IPS DF 6.9 (cell line): Measurements from ENCODE around the gene KCNQ1OT1.

Source experiments
- DNase-seq: peaks from one replicate; pipeline ENCODE4 v3.0.0-alpha.2; 2013; ENCODE audit warnings: low read depth, low spot score
- H3K27ac ChIP-seq: one replicate; pipeline ENCODE4 v1.5.1; 2013; ENCODE audit warnings: low read length, control low read depth
- H3K27me3 ChIP-seq: 2 replicates; pipeline ENCODE4 v1.6.1; 2013; ENCODE audit warnings: mild to moderate bottlenecking, low read length; ENCODE audit not compliant: control insufficient read depth, insufficient read depth
- H3K36me3 ChIP-seq: 2 replicates; pipeline ENCODE4 v1.6.1; 2013; ENCODE audit warnings: low read length; ENCODE audit not compliant: control insufficient read depth, insufficient read depth
- H3K4me1 ChIP-seq: 2 replicates; pipeline ENCODE4 v1.6.1; 2013; ENCODE audit warnings: low read length; ENCODE audit not compliant: control insufficient read depth, insufficient read depth
- H3K4me3 ChIP-seq: 2 replicates; pipeline ENCODE4 v1.5.1; 2013; ENCODE audit warnings: mild to moderate bottlenecking, low read length
- H3K9me3 ChIP-seq: 2 replicates; pipeline ENCODE4 v1.6.1; 2013; ENCODE audit warnings: low read length, inconsistent platforms; ENCODE audit not compliant: control insufficient read depth, insufficient read depth
- WGBS: extraction: QIAGEN DNeasy Blood & Tissue Kit; methylation state at CpG from one replicate; pipeline ENCODE4 v1.1.7; 2013; ENCODE audit warnings: mixed read lengths, missing lambda C conversion rate; ENCODE audit not compliant: insufficient read length, insufficient coverage; 5-methylcytosine and 5-hydroxymethylcytosine counted together

KCNQ1OT1 gene

DNA sequence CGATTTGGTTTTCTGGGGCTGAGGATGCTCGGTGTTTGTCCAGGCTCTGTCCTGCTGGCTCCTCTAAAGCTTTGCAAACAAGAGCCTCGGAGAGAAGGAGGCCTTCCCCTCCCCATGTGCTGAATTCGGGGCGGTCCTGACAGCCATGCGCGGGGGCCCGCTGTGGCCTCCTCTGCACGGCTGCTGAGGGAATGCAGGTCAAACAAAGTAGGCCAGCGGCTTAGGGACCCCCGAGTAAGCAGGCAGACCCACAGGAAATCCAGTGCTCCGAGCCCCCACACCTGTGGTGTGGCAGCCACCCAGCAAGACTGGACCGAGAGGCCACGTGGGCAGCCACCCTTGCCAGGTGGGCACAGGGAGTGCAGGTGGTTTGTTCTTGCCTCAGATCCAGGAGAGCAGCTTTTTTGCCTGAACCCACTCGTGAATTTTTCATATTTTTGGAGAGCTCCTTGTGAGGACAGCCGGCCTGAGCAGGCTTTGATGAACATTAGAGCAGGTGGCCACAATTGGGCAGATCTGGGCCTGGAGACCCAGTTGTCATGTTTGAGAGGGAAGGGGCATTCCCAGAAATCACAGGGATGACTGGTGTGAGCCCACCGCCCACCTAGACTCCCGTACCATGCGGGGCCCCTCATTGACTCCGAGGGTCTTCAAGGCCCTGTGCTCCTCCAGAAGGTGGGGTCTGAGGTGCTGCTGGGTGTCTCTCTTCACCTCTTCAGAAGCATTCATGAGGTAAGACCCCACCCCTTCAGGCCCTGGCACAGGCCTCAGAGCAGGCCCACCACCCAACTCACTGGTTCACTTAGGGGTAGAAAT, 43.0 kb upstream of the KCNQ1OT1 start:
- H3K4me3 ChIP-seq, result no peak overlapping the region
- no peaks in the 10 kb centered on the region; the same call in 1 of the 2 replicates for H3K4me1 ChIP-seq
- no peak overlapping the region for H3K27ac ChIP-seq
- H3K27me3 ChIP-seq, result no peaks in the 10 kb centered on the region; the same call in 1 of the 2 replicates
- DNase-seq, result no peak
- no peaks in the 10 kb centered on the region for H3K36me3 ChIP-seq
- WGBS, result no CpG with 5 or more reads among the region's 20 CpGs
- H3K9me3 ChIP-seq, result no peaks in the 10 kb centered on the region

DNA sequence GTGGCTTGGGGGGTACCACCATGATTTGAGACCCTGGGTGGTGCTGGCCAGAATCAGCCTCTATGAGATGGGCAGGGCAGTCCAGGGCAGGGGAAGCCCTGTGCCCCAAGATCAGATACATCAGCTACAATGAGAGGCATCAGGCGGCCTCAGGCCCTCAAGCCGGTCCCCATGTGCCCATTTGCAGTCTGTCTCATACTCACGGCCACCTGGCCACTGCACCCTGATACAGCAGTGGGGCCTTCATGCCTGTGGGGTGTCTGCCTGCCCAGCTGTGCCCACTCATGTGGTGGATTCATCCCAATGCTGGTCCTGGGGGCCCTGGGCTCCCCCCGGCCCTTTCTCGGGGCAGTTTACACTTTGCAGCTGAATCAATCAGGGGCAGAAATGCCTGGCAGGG, 42.4 kb upstream of the KCNQ1OT1 start:
- H3K4me3 ChIP-seq, result no peak overlapping the region

DNA sequence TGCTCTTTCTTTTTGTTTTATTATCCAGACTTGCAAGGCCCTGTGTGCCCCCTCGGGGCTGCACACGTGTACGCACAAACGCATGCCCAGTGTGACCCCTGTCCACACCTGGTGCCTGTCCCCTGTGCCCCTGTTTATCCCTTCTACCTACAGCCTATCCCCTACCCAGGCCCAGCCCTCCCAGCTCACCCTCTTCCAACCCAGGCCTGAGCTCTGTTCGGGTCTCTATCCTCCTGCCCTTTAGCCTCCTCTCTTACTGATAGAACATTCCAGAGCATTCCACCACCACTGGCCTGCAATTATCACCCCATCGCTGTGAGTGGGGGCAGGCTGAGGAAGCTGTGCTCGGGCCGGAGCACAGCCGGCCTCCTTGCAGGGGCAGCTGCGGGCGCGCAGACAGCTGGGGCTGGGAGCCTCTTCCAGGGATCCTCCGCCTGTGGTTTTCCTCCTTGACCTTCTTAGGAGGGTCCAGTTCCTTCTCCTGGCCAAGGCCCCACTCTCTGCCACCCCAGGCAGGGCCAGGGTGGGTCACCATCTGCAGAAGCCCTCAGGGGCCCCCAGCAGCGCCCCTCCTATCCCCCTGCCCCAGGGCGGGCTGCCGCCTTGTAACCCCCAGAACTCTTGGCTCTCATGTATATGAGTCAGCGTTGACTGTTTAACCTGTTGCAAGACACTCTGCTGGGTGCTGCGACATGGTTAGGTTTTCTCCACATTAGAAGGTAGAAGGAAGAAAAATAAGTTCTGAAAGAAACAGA, 41.8 kb upstream of the KCNQ1OT1 start:
- no peak overlapping the region for H3K27ac ChIP-seq
- DNase-seq, result no peak
- WGBS, result no CpG with 5 or more reads among the region's 18 CpGs

More for the DNA sequence above, 42.4 kb upstream of the KCNQ1OT1 start:
- no CpG with 5 or more reads among the region's 5 CpGs for WGBS
- no peak for DNase-seq
- H3K4me1 ChIP-seq, result no peaks in the 10 kb centered on the region; the same call in 1 of the 2 replicates
- H3K27me3 ChIP-seq, result no peaks in the 10 kb centered on the region; the same call in 1 of the 2 replicates
- no peaks in the 10 kb centered on the region for H3K9me3 ChIP-seq
- H3K27ac ChIP-seq, result no peak overlapping the region
- H3K36me3 ChIP-seq, result no peaks in the 10 kb centered on the region

DNA sequence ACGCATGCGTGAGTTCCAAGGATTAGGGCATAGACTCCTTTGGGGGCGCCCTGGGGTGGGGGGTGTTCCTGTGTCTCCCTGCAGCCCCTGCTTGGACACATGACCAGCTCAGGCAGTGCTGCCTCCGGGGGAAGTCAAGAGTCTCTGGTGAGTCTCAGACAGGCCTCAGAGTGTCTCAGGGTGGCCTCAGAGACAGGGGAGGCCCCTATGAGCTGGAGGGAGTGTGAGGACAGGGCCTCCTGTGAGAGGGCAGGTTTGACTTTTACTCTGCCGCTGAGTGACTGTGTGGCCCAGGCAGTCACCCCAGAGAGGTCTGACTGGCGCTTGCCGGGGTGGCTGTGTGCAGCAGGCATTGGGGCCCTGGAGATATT, 41.2 kb upstream of the KCNQ1OT1 start:
- no peak overlapping the region for H3K4me3 ChIP-seq
- no peaks in the 10 kb centered on the region for H3K9me3 ChIP-seq
- no peak for DNase-seq
- H3K27me3 ChIP-seq, result no peaks in the 10 kb centered on the region; the same call in 1 of the 2 replicates
- no CpG with 5 or more reads among the region's 7 CpGs for WGBS
- H3K4me1 ChIP-seq, result no peaks in the 10 kb centered on the region; the same call in 1 of the 2 replicates
- H3K27ac ChIP-seq, result no peak overlapping the region
- no peaks in the 10 kb centered on the region for H3K36me3 ChIP-seq

More for the DNA sequence above, 41.8 kb upstream of the KCNQ1OT1 start:
- Histone ChIP-seq H3K36me3 (no peaks in the 10 kb centered on the region), H3K27me3 (no peaks in the 10 kb centered on the region; the same call in 1 of the 2 replicates), H3K4me3 (no peak overlapping the region), H3K9me3 (no peaks in the 10 kb centered on the region), H3K4me1 (no peaks in the 10 kb centered on the region; the same call in 1 of the 2 replicates)

DNA sequence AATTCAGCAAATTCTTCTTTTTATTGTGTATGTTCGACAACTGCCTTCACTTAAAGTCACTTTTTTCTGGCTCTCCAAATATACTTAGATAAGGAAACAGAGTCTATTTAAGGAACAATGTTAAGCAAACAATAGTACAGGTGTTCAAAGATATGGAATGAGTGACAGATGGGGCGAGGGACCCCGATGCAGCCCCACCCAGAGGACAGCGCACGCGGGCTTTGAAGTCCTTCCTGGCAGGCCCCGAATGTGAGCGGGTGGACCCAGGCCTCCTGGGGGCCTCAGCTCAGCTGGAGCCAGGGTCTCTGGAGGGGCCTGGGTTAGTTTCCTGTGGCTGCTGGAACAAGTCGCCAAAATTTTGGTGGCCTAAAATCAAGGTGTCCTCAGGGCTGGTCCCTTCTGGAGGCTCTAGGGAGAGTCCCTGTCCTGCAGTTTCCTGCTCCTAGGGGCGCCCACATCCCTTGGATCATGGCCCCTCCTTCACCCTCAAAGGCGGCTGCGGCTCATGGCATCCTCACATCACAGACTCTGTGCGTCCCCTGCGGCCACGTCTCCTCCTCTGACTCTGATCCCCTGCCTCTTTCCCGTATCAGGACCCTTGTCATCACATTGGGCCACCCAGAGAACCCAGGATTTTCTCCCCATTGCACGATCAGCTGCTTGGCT, 40.6 kb upstream of the KCNQ1OT1 start:
- DNase-seq, result no peak
- H3K27ac ChIP-seq, result no peak overlapping the region
- no peaks in the 10 kb centered on the region for H3K36me3 ChIP-seq
- H3K9me3 ChIP-seq, result no peaks in the 10 kb centered on the region
- H3K27me3 ChIP-seq, result no peaks in the 10 kb centered on the region; the same call in 1 of the 2 replicates
- H3K4me3 ChIP-seq, result no peak overlapping the region
- WGBS, result no CpG with 5 or more reads among the region's 17 CpGs
- H3K4me1 ChIP-seq, result no peaks in the 10 kb centered on the region; the same call in 1 of the 2 replicates

DNA sequence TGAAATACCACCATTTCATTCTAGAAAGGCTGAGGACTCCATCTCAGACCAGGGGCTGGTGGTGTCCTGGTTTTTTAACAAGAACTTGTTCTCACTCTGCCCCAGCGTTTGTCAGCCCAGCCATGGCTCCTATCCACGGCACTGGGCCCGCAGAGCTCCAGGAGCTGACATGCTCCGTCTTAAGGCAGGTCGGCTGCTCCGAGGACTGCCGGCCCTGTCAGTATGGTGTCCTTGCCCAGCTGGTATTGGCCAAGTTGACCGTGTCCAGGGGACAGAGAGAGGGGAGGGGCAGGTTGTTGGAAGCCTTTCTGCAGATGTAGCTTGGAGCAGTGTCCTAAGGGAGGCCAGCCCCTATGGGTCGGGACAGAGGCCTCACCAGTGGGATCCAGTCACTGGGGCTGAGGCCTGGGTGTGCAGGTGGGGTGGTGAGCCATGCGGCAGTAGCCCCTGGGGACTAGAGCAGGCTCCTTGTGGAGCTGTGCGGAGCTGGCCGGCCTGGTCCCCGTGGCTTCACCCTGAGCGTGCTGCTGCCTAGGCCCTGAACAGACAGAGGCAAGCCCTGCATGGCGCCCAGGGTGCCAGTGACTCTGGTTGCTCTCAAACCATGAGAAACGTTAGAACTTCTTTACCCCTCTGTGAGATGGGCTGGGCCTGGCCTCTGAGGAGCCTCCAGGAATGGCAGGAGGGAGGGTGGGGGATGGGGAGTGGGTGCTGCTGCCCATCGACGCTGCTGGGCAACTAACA, 39.9 kb upstream of the KCNQ1OT1 start:
- no peaks in the 10 kb centered on the region; the same call in 1 of the 2 replicates for H3K27me3 ChIP-seq
- H3K27ac ChIP-seq, result no peak overlapping the region
- no peaks in the 10 kb centered on the region for H3K36me3 ChIP-seq
- no peak for DNase-seq
- H3K4me1 ChIP-seq, result no peaks in the 10 kb centered on the region; the same call in 1 of the 2 replicates
- no peaks in the 10 kb centered on the region for H3K9me3 ChIP-seq
- no peak overlapping the region for H3K4me3 ChIP-seq
- no CpG with 5 or more reads among the region's 18 CpGs for WGBS

DNA sequence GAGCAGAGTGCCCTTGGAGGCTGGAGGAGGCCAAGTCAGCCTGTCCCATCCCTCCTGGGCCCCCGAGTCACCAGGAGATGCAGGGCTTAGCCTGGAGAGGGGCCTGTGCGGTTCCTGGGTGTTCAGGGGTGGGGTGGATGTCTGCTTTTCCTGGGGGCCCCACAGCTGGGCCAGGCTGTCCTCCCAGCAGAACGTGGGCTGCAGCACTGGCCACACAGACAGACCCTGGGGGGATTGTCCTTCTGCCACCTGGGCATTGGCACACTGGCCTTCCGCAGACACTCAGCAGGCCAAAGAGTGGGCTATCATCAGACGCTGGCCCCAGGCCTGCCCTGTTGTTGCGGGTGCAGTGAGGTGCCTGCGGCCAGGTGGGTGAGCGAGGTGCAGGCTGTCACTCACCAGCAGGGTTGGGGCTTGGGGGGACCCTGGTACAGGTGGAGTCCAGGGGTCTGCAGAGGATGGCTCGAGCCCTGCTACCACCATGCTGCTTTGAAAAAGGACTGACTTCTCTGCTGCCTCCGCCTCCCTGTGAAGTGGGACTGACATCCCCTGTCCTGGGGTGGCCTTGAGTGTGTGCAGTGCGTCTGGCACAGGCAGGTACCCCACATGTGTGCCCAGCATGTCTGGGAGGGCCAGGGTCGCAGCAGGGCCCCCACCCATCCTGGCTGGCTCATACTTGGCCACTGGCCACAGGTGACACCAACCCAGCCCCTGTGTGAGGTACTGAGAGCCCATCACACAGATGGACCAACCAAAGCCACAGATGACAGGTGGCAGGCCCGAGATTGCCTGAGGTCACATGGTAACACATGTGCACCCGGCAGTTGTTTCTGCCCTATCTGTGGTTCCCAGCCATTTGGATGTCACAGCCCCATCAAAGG, 39.0 kb upstream of the KCNQ1OT1 start:
- no peak overlapping the region for H3K4me3 ChIP-seq
- DNase-seq, result no peak
- no peaks in the 10 kb centered on the region; the same call in 1 of the 2 replicates for H3K27me3 ChIP-seq
- H3K27ac ChIP-seq, result no peak overlapping the region
- H3K4me1 ChIP-seq, result no peaks in the 10 kb centered on the region; the same call in 1 of the 2 replicates
- no peaks in the 10 kb centered on the region for H3K9me3 ChIP-seq
- H3K36me3 ChIP-seq, result no peaks in the 10 kb centered on the region
- no CpG with 5 or more reads among the region's 14 CpGs for WGBS

DNA sequence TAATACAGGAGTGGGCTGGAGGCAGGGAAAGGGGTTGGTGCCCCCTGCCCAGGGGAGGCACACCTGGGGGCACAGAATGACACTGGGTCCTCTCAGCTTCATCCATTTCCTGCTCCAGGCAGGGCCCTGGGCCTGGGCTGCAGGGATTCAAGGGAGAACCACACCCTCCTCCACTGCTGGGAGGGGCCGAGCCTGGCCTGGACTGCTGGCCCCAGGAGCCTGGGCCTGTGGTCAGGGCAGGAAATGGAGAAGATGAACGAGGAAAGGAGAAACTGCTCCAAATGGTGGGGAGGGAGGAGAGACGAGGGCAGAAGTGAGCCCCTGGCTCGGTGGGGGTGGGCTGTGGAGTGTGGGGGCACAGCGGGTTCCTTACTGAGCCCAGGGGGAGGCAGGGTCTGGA, 38.1 kb upstream of the KCNQ1OT1 start:
- WGBS, result no CpG with 5 or more reads among the region's 5 CpGs
- no peaks in the 10 kb centered on the region; the same call in 1 of the 2 replicates for H3K27me3 ChIP-seq
- no peaks in the 10 kb centered on the region for H3K36me3 ChIP-seq
- no peak overlapping the region for H3K27ac ChIP-seq
- H3K4me3 ChIP-seq, result no peak overlapping the region
- no peaks in the 10 kb centered on the region; the same call in 1 of the 2 replicates for H3K4me1 ChIP-seq
- no peak for DNase-seq
- no peaks in the 10 kb centered on the region for H3K9me3 ChIP-seq

DNA sequence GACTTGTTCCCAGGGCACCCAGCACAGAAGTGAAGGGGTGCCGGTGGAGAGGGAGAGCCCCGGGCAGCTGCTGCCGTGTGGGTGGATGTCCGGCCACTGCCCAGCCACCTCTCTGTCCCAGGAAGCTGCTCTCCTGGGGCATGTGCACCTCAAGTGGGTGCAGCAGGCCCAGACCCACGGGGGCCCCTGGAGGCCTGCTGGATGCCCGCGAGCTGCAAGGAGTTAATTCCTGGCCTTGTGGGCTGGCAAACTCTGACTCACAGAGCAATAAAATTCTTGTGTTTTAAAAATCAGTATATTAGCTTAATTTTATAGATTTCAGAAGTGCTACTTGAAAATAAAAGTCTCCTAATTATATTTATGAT, 37.4 kb upstream of the KCNQ1OT1 start:
- H3K36me3 ChIP-seq, result no peaks in the 10 kb centered on the region
- H3K4me1 ChIP-seq, result no peaks in the 10 kb centered on the region; the same call in 1 of the 2 replicates
- H3K27ac ChIP-seq, result no peak overlapping the region
- no peaks in the 10 kb centered on the region for H3K9me3 ChIP-seq
- DNase-seq, result no peak
- no peak overlapping the region for H3K4me3 ChIP-seq
- no peaks in the 10 kb centered on the region; the same call in 1 of the 2 replicates for H3K27me3 ChIP-seq
- no CpG with 5 or more reads among the region's 7 CpGs for WGBS
